Smooth muscle cell (in vitro differentiated cells): ENCODE results near the gene ARL16. TPM values are rescaled to one million over a fixed set of nuclear protein-coding genes. Genes with fewer than 3 reads are reported as not detected.

Experiments used
- DNase-seq: peaks from one replicate; lab custom pipeline; 2025; ENCODE audit not compliant: unreplicated experiment; lab: John Stamatoyannopoulos, UW
- H2AFZ ChIP-seq: fragments of 200-600 bp; sonication (generic); 2 replicates; pipeline ENCODE4 v1.6.0; 2016; ENCODE audit warnings: antibody characterized with exemption, low read depth, mild to moderate bottlenecking
- H3F3A ChIP-seq: fragments of 200-600 bp; sonication (generic); 2 replicates; pipeline ENCODE4 v1.6.0; 2017; ENCODE audit warnings: antibody characterized with exemption, low read depth
- H3K27ac ChIP-seq: fragments of 200-600 bp; sonication (generic); 2 replicates; pipeline ENCODE4 v1.5.1; 2016; ENCODE audit warnings: low read depth, mild to moderate bottlenecking
- H3K27me3 ChIP-seq: fragments of 200-600 bp; sonication (generic); 2 replicates; pipeline ENCODE4 v1.6.1; 2016; ENCODE audit warnings: low read depth, mild to moderate bottlenecking
- H3K36me3 ChIP-seq: fragments of 200-600 bp; sonication (generic); 2 replicates; pipeline ENCODE4 v1.5.1; 2016; ENCODE audit warnings: low read depth
- H3K4me1 ChIP-seq: fragments of 200-600 bp; sonication (generic); 2 replicates; pipeline ENCODE4 v1.5.1; 2016; ENCODE audit warnings: low read depth
- H3K4me2 ChIP-seq: fragments of 200-600 bp; sonication (generic); 2 replicates; pipeline ENCODE4 v1.6.0; 2016; ENCODE audit warnings: mild to moderate bottlenecking
- H3K4me3 ChIP-seq: fragments of 200-600 bp; sonication (generic); 2 replicates; pipeline ENCODE4 v1.5.1; 2016; ENCODE audit warnings: mild to moderate bottlenecking
- H3K79me2 ChIP-seq: fragments of 200-600 bp; sonication (generic); 2 replicates; pipeline ENCODE4 v1.6.0; 2016; ENCODE audit warnings: low read depth, mild to moderate bottlenecking
- H3K9ac ChIP-seq: fragments of 200-600 bp; sonication (generic); 2 replicates; pipeline ENCODE4 v1.6.0; 2016; ENCODE audit warnings: low read depth
- H3K9me3 ChIP-seq: fragments of 200-600 bp; sonication (generic); replicated peaks from 2 replicates; pipeline ENCODE4 v1.5.1; 2016; ENCODE audit warnings: low read depth
- H4K20me1 ChIP-seq: fragments of 200-600 bp; sonication (generic); 2 replicates; pipeline ENCODE4 v1.6.0; 2016; ENCODE audit warnings: low read depth
- CTCF ChIP-seq: fragments of 200-600 bp; sonication (generic); IDR thresholded peaks from 2 replicates; pipeline ENCODE4 v1.5.1; 2017; ENCODE audit warnings: borderline replicate concordance, mild to moderate bottlenecking, antibody characterized with exemption; ENCODE audit not compliant: insufficient read depth, poor library complexity, severe bottlenecking
- WGBS: methylation state at CpG from one replicate; pipeline ENCODE4 v1.1.7; 2016; ENCODE audit warnings: low lambda C conversion rate; 5-methylcytosine and 5-hydroxymethylcytosine counted together
- polyA plus RNA-seq: library from polyadenylated mRNA; unstranded; fragments of >200 nt; fragmentation: Nextera tagmentation; extraction: Ambion mirVana; gene quantifications from 2 replicates; pipeline ENCODE4 v1.2.1, GENCODE V29; 2016
- total RNA-seq: library from RNA; depleted of rRNA; stranded (reverse); fragments of >200 nt; gene quantifications from 2 replicates; pipeline ENCODE4 v1.2.3, GENCODE V29; 2014

ARL16 gene
- total and polyA plus RNA-seq, 2 experiments from 2014 or later = 22.3 to 62.1 TPM

- H3K4me3 ChIP-seq = peak within 1 kb of the TSS; percentile 72
- H3K4me2 ChIP-seq = peak within 1 kb of the TSS; percentile 89
- H2AFZ ChIP-seq = peak within 1 kb of the TSS; percentile 78
- H3K36me3 ChIP-seq = no peaks in the 10 kb centered on the region
- H3K9ac ChIP-seq = peak within 1 kb of the TSS; percentile 93
- 1% methylated on average over 39 of the region's 77 CpGs for WGBS
- peak within 1 kb of the TSS; percentile 91 for H3K27ac ChIP-seq
- no peaks in the 10 kb centered on the region for H3K9me3 ChIP-seq
- H3F3A ChIP-seq = peaks cover 4% of the 10 kb centered on the region
- peaks cover 50% of the 10 kb centered on the region for H3K79me2 ChIP-seq
- peak; percentile 76 for DNase-seq
- TF ChIP-seq CTCF = no peak
- H3K4me1 ChIP-seq = peaks cover 11% of the 10 kb centered on the region
- H4K20me1 ChIP-seq = peaks cover 49% of the 10 kb centered on the region
- H3K27me3 ChIP-seq = no peaks in the 10 kb centered on the region
Measured at GRCh38 chr17:81636505-81637288, 46.9 kb downstream of the ARL16 start, which contains the start of the genes NPLOC4 and TSPAN10. Gene NPLOC4, minus strand, starts transcription at chr17:81637112. Its CDS starts 182 bp downstream, at chr17:81636930. Gene TSPAN10, plus strand, starts transcription at chr17:81637196. Its CDS starts 5,217 bp downstream, at chr17:81642413.

DNA sequence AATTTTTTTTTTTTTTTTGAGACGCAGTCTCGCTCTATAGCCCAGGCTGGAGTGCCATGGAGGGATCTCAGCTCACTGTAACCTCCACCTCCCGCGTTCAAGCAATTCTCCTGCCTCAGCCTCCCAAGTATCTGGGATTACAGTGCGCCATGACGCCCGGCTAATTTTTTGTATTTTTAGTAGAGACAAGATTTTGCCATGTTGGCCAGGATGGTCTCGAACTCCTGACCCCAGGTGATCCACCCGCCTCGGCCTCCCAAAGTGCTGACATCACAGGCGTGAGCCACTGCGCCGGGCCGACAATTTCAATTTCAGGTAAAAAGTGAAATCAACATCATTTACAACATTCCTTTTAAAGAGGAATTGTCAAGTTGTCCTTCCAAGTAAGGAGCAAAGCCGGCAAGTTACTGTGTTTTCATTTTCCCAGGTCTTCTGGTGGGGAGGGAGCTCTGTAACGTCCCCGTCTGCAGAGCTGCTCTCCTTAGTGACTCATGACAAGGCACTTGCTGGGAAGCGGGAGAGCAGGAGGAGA lies 47.6 kb downstream of the ARL16 start:
- peaks cover 4% of the 10 kb centered on the region for H3F3A ChIP-seq
- peak overlapping the region; percentile 91 for H3K27ac ChIP-seq
- H3K36me3 ChIP-seq = no peaks in the 10 kb centered on the region
- 34% methylated on average over 18 of the region's 18 CpGs for WGBS
- no peak overlapping the region for H2AFZ ChIP-seq
- H3K9me3 ChIP-seq = no peaks in the 10 kb centered on the region
- H4K20me1 ChIP-seq = peaks cover 56% of the 10 kb centered on the region
- peaks cover 56% of the 10 kb centered on the region for H3K79me2 ChIP-seq
- H3K9ac ChIP-seq = peak overlapping the region; percentile 93
- H3K27me3 ChIP-seq = no peaks in the 10 kb centered on the region
- H3K4me2 ChIP-seq = peak overlapping the region; percentile 89
- H3K4me1 ChIP-seq = peaks cover 10% of the 10 kb centered on the region
- DNase-seq = no peak
- H3K4me3 ChIP-seq = peak overlapping the region; percentile 72
- TF ChIP-seq CTCF = no peak

- no peaks in the 10 kb centered on the region for H3K9me3 ChIP-seq
- WGBS = 76% methylated on average over 5 of the region's 5 CpGs
- H3K36me3 ChIP-seq = no peaks in the 10 kb centered on the region
- peaks cover 4% of the 10 kb centered on the region for H3F3A ChIP-seq
- H3K4me1 ChIP-seq = peaks cover 10% of the 10 kb centered on the region
- H3K79me2 ChIP-seq = peaks cover 62% of the 10 kb centered on the region
- peak overlapping the region; percentile 72 for H3K4me3 ChIP-seq
- H2AFZ ChIP-seq = no peak overlapping the region
- TF ChIP-seq CTCF = no peak
- H3K27me3 ChIP-seq = no peaks in the 10 kb centered on the region
- peak overlapping the region; percentile 93 for H3K9ac ChIP-seq
- H3K27ac ChIP-seq = peak overlapping the region; percentile 91
- peak overlapping the region; percentile 89 for H3K4me2 ChIP-seq
- H4K20me1 ChIP-seq = peaks cover 62% of the 10 kb centered on the region
- no peak for DNase-seq
Measured at GRCh38 chr17:81635431-81635830, 48.2 kb downstream of the ARL16 start.
